HEK293 (cell line): ENCODE measurements around the gene STK24.

Source experiments
- CTCF ChIA-PET: fragments of 350-600 bp; formaldehyde crosslinking; extraction: SDS; loops from one replicate; lab custom pipeline; 2021; ENCODE audit warnings: antibody characterized with exemption; lab: Yijun Ruan, JAX
- POLR2A ChIA-PET: fragments of 300-600 bp; formaldehyde crosslinking; extraction: SDS; loops from one replicate; lab custom pipeline; 2020; ENCODE audit warnings: antibody characterized with exemption, inconsistent platforms; lab: Yijun Ruan, JAX
- H3K27ac ChIP-seq: fragments of 200-500 bp; sonication (Bioruptor generic); 2 replicates; pipeline ENCODE4 v1.5.1; 2014; ENCODE audit warnings: low read depth, low read length, control low read depth, inconsistent platforms; ENCODE audit errors: extremely low read depth
- H3K36me3 ChIP-seq, 2 experiments: fragments of 200-500 bp in 1 of 2; sonication (Bioruptor generic) in 1 of 2; 1 replicate in 1 of 2; 2 replicates in 1 of 2; pipeline ENCODE4 v1.5.1; 2014 to 2017; ENCODE audit warnings: inconsistent platforms in 2 of 2, low read length in 2 of 2; ENCODE audit not compliant: control insufficient read depth in 2 of 2, insufficient read depth in 1 of 2
- H3K4me1 ChIP-seq: fragments of 200-500 bp; sonication (Bioruptor generic); 2 replicates; pipeline ENCODE4 v1.5.1; 2014; ENCODE audit warnings: mild to moderate bottlenecking, low read length, inconsistent platforms; ENCODE audit not compliant: control insufficient read depth, insufficient read depth
- H3K4me3 ChIP-seq: 2 replicates; pipeline ENCODE4 v1.5.1; 2011; ENCODE audit warnings: low read depth, mild to moderate bottlenecking, control low read depth, low read length, moderate library complexity
- H3K9me3 ChIP-seq: fragments of 200-500 bp; sonication (Bioruptor generic); 2 replicates; pipeline ENCODE4 v1.5.1; 2014; ENCODE audit warnings: low read depth, low read length, inconsistent platforms; ENCODE audit not compliant: control insufficient read depth, insufficient read depth
- OSR2 ChIP-seq: fragments of 450-650 bp; formaldehyde crosslinking; IDR thresholded peaks from 2 replicates; pipeline ENCODE4 v1.5.1; 2016; ENCODE audit warnings: missing biosample characterization, missing genetic modification characterization
- SCRT2 ChIP-seq: fragments of 450-650 bp; formaldehyde crosslinking; IDR thresholded peaks from 2 replicates; pipeline ENCODE4 v1.5.1; 2016; ENCODE audit warnings: missing biosample characterization, missing genetic modification characterization
- ZBTB1 ChIP-seq: fragments of 450-650 bp; formaldehyde crosslinking; IDR thresholded peaks from 2 replicates; pipeline ENCODE4 v1.5.1; 2016; ENCODE audit warnings: missing biosample characterization, missing genetic modification characterization
- ZBTB49 ChIP-seq: fragments of 450-650 bp; formaldehyde crosslinking; IDR thresholded peaks from 2 replicates; pipeline ENCODE4 v1.5.1; 2016; ENCODE audit warnings: missing biosample characterization, missing genetic modification characterization, low read depth
- ZFHX2 ChIP-seq: fragments of 450-650 bp; formaldehyde crosslinking; conservative IDR thresholded peaks from 2 replicates; pipeline ENCODE4 v1.5.1; 2016; ENCODE audit warnings: missing biosample characterization, missing genetic modification characterization
- ZNF133 ChIP-seq: fragments of 450-650 bp; formaldehyde crosslinking; IDR thresholded peaks from 2 replicates; pipeline ENCODE4 v1.5.1; 2016; ENCODE audit warnings: missing biosample characterization, missing genetic modification characterization
- ZNF362 ChIP-seq: fragments of 450-650 bp; formaldehyde crosslinking; IDR thresholded peaks from 2 replicates; pipeline ENCODE4 v1.5.1; 2016; ENCODE audit warnings: missing biosample characterization, missing genetic modification characterization
- ZNF404 ChIP-seq: fragments of 450-650 bp; formaldehyde crosslinking; IDR thresholded peaks from 2 replicates; pipeline ENCODE4 v1.5.1; 2017; ENCODE audit warnings: missing biosample characterization, missing genetic modification characterization
- ZNF449 ChIP-seq: fragments of 450-650 bp; formaldehyde crosslinking; IDR thresholded peaks from 2 replicates; pipeline ENCODE4 v1.5.1; 2017; ENCODE audit warnings: missing biosample characterization, mild to moderate bottlenecking, missing genetic modification characterization, moderate library complexity
- ZNF510 ChIP-seq: fragments of 450-650 bp; formaldehyde crosslinking; IDR thresholded peaks from 2 replicates; pipeline ENCODE4 v1.5.1; 2018; ENCODE audit warnings: mild to moderate bottlenecking, missing genetic modification characterization, missing biosample characterization; ENCODE audit not compliant: insufficient replicate concordance
- ZNF514 ChIP-seq: fragments of 450-650 bp; formaldehyde crosslinking; IDR thresholded peaks from 2 replicates; pipeline ENCODE4 v1.5.1; 2016; ENCODE audit warnings: missing biosample characterization, missing genetic modification characterization
- ZSCAN16 ChIP-seq: fragments of 450-650 bp; formaldehyde crosslinking; IDR thresholded peaks from 2 replicates; pipeline ENCODE4 v1.5.1; 2016; ENCODE audit warnings: missing biosample characterization, missing genetic modification characterization
- TF ChIP-seq, protein P1 (sequence below): fragments of 450-650 bp; formaldehyde crosslinking; IDR thresholded peaks from 2 replicates; pipeline ENCODE4 v1.5.1; 2016; ENCODE audit warnings: missing biosample characterization, missing genetic modification characterization

Gene STK24

GRCh38 chr13:98459721-98460370 is 117.1 kb downstream of the STK24 start:
- ChIA-PET POLR2A (no interaction called here), CTCF (interaction anchor here (0.9 kb wide), 1 partner anchor 194 kb away, joined by 3 read pairs; no protein-coding TSS in a partner anchor)
- Histone ChIP-seq H3K27ac (no peak overlapping the region), H3K4me3 (no peak overlapping the region), H3K4me1 (no peaks in the 10 kb centered on the region), H3K9me3 (no peaks in the 10 kb centered on the region), H3K36me3 (peaks cover 0 to 81% of the 10 kb centered on the region in 2 experiments; a peak in 2 of 3 replicates)
- TF ChIP-seq ZNF510 (tag by site-specific recombination) (no peak), ZFHX2 (tag by site-specific recombination) (0 out of 2 replicates have a peak, but pooled peaks have one; percentile 9), OSR2 (tag by site-specific recombination) (no peak)

DNA sequence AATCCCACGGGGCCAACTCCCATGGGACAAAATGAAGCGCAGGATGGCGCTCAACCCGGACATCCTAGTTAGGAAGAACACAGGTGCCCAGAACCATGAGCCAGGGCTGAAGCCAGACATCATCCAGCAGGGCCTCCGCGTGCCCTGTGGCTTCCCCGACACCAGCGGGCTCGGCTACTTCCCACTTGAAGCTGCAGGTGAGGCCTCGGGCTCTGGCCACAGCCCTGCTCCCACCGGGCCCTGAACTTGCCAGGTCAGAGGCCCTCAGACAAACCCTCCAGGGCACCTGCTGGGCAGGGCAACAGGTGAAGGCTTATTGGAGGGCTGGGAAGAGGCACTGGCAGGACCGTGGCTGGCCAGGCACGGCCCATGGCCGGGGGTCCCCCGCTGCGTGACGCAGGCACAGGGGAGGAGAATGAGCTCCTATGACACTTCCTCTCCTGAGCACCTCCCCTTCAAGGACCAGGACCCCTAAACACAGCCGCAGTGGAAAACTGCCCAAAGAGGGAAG is 117.7 kb downstream of the STK24 start:
- H3K4me1 ChIP-seq = no peaks in the 10 kb centered on the region
- no peaks in the 10 kb centered on the region for H3K9me3 ChIP-seq
- POLR2A ChIA-PET = no interaction called here
- peaks cover 0 to 85% of the 10 kb centered on the region in 2 experiments; a peak in 2 of 3 replicates for H3K36me3 ChIP-seq
- CTCF ChIA-PET = interaction anchor here (0.9 kb wide), 1 partner anchor 195 kb away, joined by 3 read pairs; no protein-coding TSS in a partner anchor
- H3K4me3 ChIP-seq = no peak overlapping the region
- TF ChIP-seq ZNF133 (tag by site-specific recombination) = no peak
- TF ChIP-seq SCRT2 (tag by site-specific recombination) = peak; percentile 71
- no peak overlapping the region for H3K27ac ChIP-seq

DNA sequence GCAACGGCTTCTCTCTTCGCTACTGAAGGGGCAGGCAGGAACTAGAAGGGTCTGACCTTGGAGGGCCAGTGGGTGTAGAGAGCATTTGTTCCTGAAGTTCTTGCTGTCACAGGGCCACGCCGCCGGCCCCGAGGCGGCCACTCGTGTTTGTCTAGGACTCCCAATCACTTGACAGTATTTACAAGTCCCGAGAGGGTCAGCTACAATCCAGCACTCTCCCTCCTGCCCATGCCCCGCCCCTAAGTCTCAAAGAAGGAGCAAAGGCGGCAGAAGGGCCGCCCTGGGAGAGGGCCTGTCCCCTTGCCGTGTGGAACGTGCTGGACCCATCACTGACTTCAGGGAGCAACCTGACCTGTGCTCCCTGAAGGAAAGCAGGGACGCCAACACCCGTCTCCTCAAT is 118.5 kb downstream of the STK24 start:
- peaks cover 0 to 80% of the 10 kb centered on the region in 2 experiments; a peak in 2 of 3 replicates for H3K36me3 ChIP-seq
- POLR2A ChIA-PET = no interaction called here

More for the DNA sequence above, 118.5 kb downstream of the STK24 start:
- no peaks in the 10 kb centered on the region for H3K9me3 ChIP-seq
- CTCF ChIA-PET = interaction anchor here (1.4 to 1.8 kb wide), 2 partner anchors 8 to 13 kb away, joined by 7 to 8 read pairs; no protein-coding TSS in a partner anchor
- no peak overlapping the region for H3K4me3 ChIP-seq
- H3K27ac ChIP-seq = no peak overlapping the region
- H3K4me1 ChIP-seq = no peaks in the 10 kb centered on the region
- TF ChIP-seq ZNF362 (tag by site-specific recombination) = no peak
- no peak for TF ChIP-seq ZNF449
- no peak for TF ChIP-seq ZNF514 (tag by site-specific recombination)
- no peak for TF ChIP-seq ZNF404 (tag by site-specific recombination)
- TF ChIP-seq ZSCAN16 (tag by site-specific recombination) = no peak
- no peak for TF ChIP-seq ZBTB49 (tag by site-specific recombination)
- no peak for TF ChIP-seq ZBTB1
- TF ChIP-seq, protein P1, sequence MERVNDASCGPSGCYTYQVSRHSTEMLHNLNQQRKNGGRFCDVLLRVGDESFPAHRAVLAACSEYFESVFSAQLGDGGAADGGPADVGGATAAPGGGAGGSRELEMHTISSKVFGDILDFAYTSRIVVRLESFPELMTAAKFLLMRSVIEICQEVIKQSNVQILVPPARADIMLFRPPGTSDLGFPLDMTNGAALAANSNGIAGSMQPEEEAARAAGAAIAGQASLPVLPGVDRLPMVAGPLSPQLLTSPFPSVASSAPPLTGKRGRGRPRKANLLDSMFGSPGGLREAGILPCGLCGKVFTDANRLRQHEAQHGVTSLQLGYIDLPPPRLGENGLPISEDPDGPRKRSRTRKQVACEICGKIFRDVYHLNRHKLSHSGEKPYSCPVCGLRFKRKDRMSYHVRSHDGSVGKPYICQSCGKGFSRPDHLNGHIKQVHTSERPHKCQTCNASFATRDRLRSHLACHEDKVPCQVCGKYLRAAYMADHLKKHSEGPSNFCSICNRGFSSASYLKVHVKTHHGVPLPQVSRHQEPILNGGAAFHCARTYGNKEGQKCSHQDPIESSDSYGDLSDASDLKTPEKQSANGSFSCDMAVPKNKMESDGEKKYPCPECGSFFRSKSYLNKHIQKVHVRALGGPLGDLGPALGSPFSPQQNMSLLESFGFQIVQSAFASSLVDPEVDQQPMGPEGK (tag by site-specific recombination) = no peak
- TF ChIP-seq, all 188 proteins: peak for 0
